Spleen (tissue), 11 donors: ENCODE data around the gene TMEM116. TPM values are rescaled to one million over a fixed set of nuclear protein-coding genes. Genes with fewer than 3 reads are reported as not detected.

ENCODE experiments used
- DNase-seq: peaks from one replicate; pipeline ENCODE4 v3.0.0-alpha.2; 2020
- H3K27ac ChIP-seq, 8 donors: fragments of 200-600 bp; sonication (generic) in 7 of 8; 1 replicate in 4 of 8; 2 replicates in 4 of 8; pipeline versions ENCODE4 v1.5.0 to v1.8.0; 2016 to 2021; ENCODE audit warnings: inconsistent platforms in 4 of 8, mild to moderate bottlenecking in 4 of 8, moderate library complexity in 1 of 8
- H3K27me3 ChIP-seq, 7 donors: fragments of 200-600 bp; sonication (generic) in 6 of 7; replicated peaks in 1 of 7; 1 replicate in 4 of 7; 2 replicates in 3 of 7; pipeline versions ENCODE4 v1.5.0 to v1.8.0; 2016 to 2021; ENCODE audit warnings: inconsistent platforms in 3 of 7, mild to moderate bottlenecking in 1 of 7
- H3K36me3 ChIP-seq, 6 donors: fragments of 200-600 bp; sonication (generic) in 5 of 6; 1 replicate in 4 of 6; 2 replicates in 2 of 6; pipeline versions ENCODE4 v1.5.0 to v1.8.0; 2016 to 2021; ENCODE audit warnings: inconsistent platforms in 2 of 6
- H3K4me1 ChIP-seq, 6 donors: fragments of 200-600 bp; sonication (generic) in 5 of 6; 1 replicate in 3 of 6; 2 replicates in 3 of 6; pipeline versions ENCODE4 v1.5.0 to v1.8.0; 2016 to 2021; ENCODE audit warnings: inconsistent platforms in 3 of 6
- H3K4me3 ChIP-seq, 8 donors: fragments of 200-600 bp; sonication (generic) in 7 of 8; 1 replicate in 4 of 8; 2 replicates in 4 of 8; pipeline versions ENCODE4 v1.5.0 to v1.8.0; 2016 to 2021; ENCODE audit warnings: inconsistent platforms in 4 of 8, mild to moderate bottlenecking in 4 of 8, moderate library complexity in 2 of 8
- H3K9me3 ChIP-seq, 8 donors: fragments of 200-600 bp; sonication (generic) in 7 of 8; 1 replicate in 4 of 8; 2 replicates in 4 of 8; pipeline versions ENCODE4 v1.5.0 to v1.8.0; 2016 to 2021; ENCODE audit warnings: inconsistent platforms in 4 of 8
- POLR2A ChIP-seq, 3 donors: fragments of 450-650 bp; IDR thresholded peaks; one replicate each; pipeline ENCODE4 v1.5.1; 2017; ENCODE audit warnings: antibody characterized with exemption in 3 of 3, mild to moderate bottlenecking in 1 of 3
- POLR2AphosphoS5 ChIP-seq, 3 donors: sonication (generic); formaldehyde crosslinking; IDR thresholded peaks; one replicate each; pipeline ENCODE4 v1.5.1; 2017; ENCODE audit warnings: antibody characterized with exemption in 3 of 3
- WGBS, 5 donors: extraction: QIAGEN DNeasy Blood & Tissue Kit in 3 of 5; methylation state at CpG; one replicate each; pipeline versions ENCODE4 v1.1.5 to v1.1.7; 2013 to 2018; 5-methylcytosine and 5-hydroxymethylcytosine counted together
- intact Hi-C: fragments of 100-400 bp; cut with DNase I; formaldehyde crosslinking; loops from one replicate; pipeline ENCODE4 v1.15.0; 2023; ENCODE audit warnings: low total_unique reads
- polyA plus RNA-seq, 3 donors: library from polyadenylated mRNA; stranded (reverse); fragments of 200-250 nt; gene quantifications; one replicate each; pipeline ENCODE4 v1.2.1, GENCODE V29; 2013
- total RNA-seq, 7 donors: library from RNA; depleted of rRNA in 3 of 7; stranded (reverse); fragments of >200 nt in 3 of 7; fragmentation: NEBNext Ultra II Directional in 4 of 7; extraction: Animal tissue kit (Norgen Biotek cat#: 25700) in 4 of 7; gene quantifications; one replicate each; pipeline versions ENCODE4 v1.1.0 to v1.2.1, GENCODE V29; 2016 to 2021
- TF ChIP-seq, protein P1 (sequence below), 11 experiments: fragments of 200-600 bp in 7 of 11; fragments of 450-650 bp in 4 of 11; sonication (generic) in 4 of 11; IDR thresholded peaks in 8 of 11; conservative IDR thresholded peaks in 3 of 11; 1 replicate in 7 of 11; 2 replicates in 4 of 11; pipeline versions ENCODE4 v1.4.0 to v1.8.0; 2016 to 2021; ENCODE audit warnings: antibody characterized with exemption in 11 of 11, inconsistent platforms in 4 of 11, mild to moderate bottlenecking in 1 of 11
- donor health status: healthy with polysubstance abuse.
- donor health status: DM: no; HTN: no; CAD: no; lungs with moderate emphysema.
- donor health status: DM: no; HTN: no; CAD: no.
- donor health status: Bipolar disorder and iron deficiency.
- donor health status: healthy.
- donor health status: DM: no; HTN: no; CAD: no.
- donor health status: DM: yes; HTN: yes; CAD: no.

The TMEM116 gene
- total and polyA plus RNA-seq, 10 donors: 5.4 to 15.2 (median 10.6) TPM

DNA sequence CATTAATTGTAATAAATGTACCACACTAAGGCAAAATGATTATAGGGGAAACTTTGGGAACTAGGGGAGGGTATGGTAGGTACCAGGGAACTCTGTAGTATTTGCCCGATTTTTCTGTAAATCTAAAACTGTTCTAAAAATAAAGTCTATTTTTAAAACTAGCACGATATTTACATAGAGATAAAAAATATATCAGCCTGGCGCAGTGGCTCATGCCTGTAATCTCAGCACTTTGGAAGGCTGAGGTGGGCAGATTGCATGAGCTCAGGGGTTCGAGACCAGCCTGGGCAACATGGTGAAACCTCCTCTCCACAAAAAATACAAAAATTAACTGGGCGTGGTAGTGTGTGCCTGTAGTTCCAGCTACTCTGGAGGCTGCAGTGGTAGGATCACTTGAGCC is 32.4 kb downstream of the TMEM116 start:
- Histone ChIP-seq H3K4me3 (no peak overlapping the region), H3K4me1 (peaks cover 0 to 4% (median 0%) of the 10 kb centered on the region in 6 donors)
- WGBS, 5 donors: 90 to 97% (median 92%) methylated on average over 5 of the region's 5 CpGs

DNA sequence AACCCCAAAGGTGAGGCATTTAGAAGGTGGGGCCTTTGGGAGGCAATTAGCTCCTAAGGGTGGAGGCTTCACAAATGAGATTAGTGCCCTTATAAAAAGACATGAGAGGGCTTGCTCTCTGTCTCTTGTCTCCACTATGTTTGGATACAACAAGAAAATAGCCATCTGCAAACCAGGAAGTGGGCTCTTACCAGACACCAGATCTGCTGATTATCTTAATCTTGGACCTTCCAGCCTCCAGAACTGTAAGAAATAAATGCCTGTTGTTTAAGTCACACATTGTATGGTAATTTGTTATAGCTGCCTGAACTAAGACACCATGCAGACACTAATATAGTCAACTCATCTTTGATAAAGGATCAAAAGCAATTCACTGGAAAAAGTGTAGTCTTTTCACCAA is 34.4 kb downstream of the TMEM116 start:
- no peak for TF ChIP-seq POLR2A (IDR thresholded peaks at IDR 0.05)
- TF ChIP-seq, protein P1, sequence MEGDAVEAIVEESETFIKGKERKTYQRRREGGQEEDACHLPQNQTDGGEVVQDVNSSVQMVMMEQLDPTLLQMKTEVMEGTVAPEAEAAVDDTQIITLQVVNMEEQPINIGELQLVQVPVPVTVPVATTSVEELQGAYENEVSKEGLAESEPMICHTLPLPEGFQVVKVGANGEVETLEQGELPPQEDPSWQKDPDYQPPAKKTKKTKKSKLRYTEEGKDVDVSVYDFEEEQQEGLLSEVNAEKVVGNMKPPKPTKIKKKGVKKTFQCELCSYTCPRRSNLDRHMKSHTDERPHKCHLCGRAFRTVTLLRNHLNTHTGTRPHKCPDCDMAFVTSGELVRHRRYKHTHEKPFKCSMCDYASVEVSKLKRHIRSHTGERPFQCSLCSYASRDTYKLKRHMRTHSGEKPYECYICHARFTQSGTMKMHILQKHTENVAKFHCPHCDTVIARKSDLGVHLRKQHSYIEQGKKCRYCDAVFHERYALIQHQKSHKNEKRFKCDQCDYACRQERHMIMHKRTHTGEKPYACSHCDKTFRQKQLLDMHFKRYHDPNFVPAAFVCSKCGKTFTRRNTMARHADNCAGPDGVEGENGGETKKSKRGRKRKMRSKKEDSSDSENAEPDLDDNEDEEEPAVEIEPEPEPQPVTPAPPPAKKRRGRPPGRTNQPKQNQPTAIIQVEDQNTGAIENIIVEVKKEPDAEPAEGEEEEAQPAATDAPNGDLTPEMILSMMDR (IDR thresholded peaks at IDR 0.05 in 8 of 11, conservative IDR thresholded peaks at IDR 0.05 in 3 of 11): no peak
- no peak for TF ChIP-seq POLR2AphosphoS5 (IDR thresholded peaks at IDR 0.05)
- H3K27ac ChIP-seq: no peak overlapping the region
- no peaks in the 10 kb centered on the region for H3K9me3 ChIP-seq
- no peaks in the 10 kb centered on the region for H3K27me3 ChIP-seq
- peaks cover 0 to 4% (median 0%) of the 10 kb centered on the region in 6 donors for H3K4me1 ChIP-seq
- H3K4me3 ChIP-seq: no peak overlapping the region
- H3K36me3 ChIP-seq: no peaks in the 10 kb centered on the region
- DNase-seq: no peak
- intact Hi-C loops: no loop called here

More for the DNA sequence above, 32.4 kb downstream of the TMEM116 start:
- H3K27me3 ChIP-seq: no peaks in the 10 kb centered on the region
- H3K36me3 ChIP-seq: no peaks in the 10 kb centered on the region
- TF ChIP-seq POLR2A (IDR thresholded peaks at IDR 0.05) (no peak), POLR2AphosphoS5 (IDR thresholded peaks at IDR 0.05) (no peak)
- TF ChIP-seq, protein P1 (IDR thresholded peaks at IDR 0.05 in 8 of 11, conservative IDR thresholded peaks at IDR 0.05 in 3 of 11): no peak
- intact Hi-C loops: no loop called here
- no peaks in the 10 kb centered on the region for H3K9me3 ChIP-seq
- DNase-seq: no peak
- H3K27ac ChIP-seq: no peak overlapping the region

DNA sequence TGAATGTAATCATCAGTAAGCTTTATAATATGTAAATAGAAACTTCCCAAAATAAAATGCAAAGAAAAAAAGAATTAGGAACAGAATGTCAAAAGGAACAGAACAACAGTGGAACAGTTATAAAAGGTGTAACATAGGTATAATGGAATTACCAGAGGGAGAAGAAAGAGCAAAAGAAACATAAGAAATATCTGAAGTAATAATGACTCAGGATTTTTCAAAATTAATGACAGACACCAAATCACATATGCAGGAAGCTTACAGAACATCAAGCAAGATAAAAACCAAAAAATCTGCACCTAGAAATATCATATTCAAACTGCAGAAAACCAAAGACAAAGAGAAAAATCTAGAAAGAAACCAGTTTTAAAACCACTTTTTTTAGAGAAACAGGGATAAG is 36.1 kb downstream of the TMEM116 start:
- intact Hi-C loops: no loop called here
- H3K36me3 ChIP-seq: peaks cover 0 to 5% (median 0%) of the 10 kb centered on the region in 6 donors
- peaks cover 0 to 9% (median 0%) of the 10 kb centered on the region in 8 donors for H3K9me3 ChIP-seq
- no peak overlapping the region for H3K27ac ChIP-seq
- peaks cover 0 to 4% (median 0%) of the 10 kb centered on the region in 6 donors for H3K4me1 ChIP-seq
- no peak for DNase-seq
- no peak for TF ChIP-seq POLR2AphosphoS5 (IDR thresholded peaks at IDR 0.05)
- H3K4me3 ChIP-seq: no peak overlapping the region
- H3K27me3 ChIP-seq: no peaks in the 10 kb centered on the region

DNA sequence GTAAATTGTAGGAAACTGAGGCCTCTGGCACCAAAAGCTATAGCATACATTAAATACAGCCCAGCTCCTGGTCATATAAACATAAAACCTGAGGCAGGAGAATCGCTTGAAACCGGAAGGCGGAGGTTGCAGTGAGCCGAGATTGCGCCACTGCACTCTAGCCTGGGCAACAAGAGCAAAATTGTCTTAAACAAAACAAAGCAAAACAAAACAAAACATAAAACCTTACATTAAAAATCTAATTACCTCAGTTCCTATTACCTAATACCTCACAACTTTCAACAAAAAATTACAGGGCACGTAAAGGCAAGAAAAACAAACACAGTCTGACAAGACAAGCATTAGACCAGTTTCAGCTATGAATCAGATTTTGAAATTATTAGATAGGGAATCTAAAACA is 36.7 kb downstream of the TMEM116 start:
- H3K4me1 ChIP-seq: peaks cover 0 to 4% (median 0%) of the 10 kb centered on the region in 6 donors
- H3K36me3 ChIP-seq: peaks cover 0 to 5% (median 0%) of the 10 kb centered on the region in 6 donors
- intact Hi-C loops: no loop called here
- WGBS, 5 donors: 87 to 98% (median 94%) methylated on average over 6 of the region's 6 CpGs
- H3K9me3 ChIP-seq: peaks cover 0 to 15% (median 5%) of the 10 kb centered on the region in 8 donors
- no peak for DNase-seq
- TF ChIP-seq POLR2AphosphoS5 (IDR thresholded peaks at IDR 0.05) (no peak), POLR2A (IDR thresholded peaks at IDR 0.05) (no peak)
- TF ChIP-seq, protein P1 (IDR thresholded peaks at IDR 0.05 in 8 of 11, conservative IDR thresholded peaks at IDR 0.05 in 3 of 11): no peak
- H3K27ac ChIP-seq: no peak overlapping the region
- H3K27me3 ChIP-seq: no peaks in the 10 kb centered on the region
- no peak overlapping the region for H3K4me3 ChIP-seq
